NK-92 (cell line): Measurements from ENCODE around the gene BIVM.

Source experiments
- DNase-seq: peaks from one replicate; lab custom pipeline; 2025; ENCODE audit not compliant: unreplicated experiment; lab: John Stamatoyannopoulos, UW

Gene BIVM

DNA sequence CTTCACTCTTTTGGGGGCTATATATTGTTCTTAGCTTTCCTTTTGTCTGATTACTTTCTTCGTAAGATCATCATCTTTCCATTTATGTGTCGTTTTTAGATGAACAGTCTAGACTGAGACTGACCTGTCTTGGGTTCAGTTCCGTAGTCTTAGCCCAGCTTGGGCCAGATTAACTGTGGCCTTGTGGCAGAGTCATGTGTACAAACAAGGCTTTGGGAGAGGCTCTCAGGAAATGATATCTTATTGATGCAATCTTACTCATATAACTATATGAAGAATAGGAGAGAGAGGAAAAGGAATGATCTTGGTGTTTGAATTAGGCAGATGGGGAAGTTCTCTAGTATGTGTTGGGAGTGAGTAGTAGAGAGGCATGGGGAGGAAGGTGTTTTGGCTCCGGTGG, 40.1 kb downstream of the BIVM start:
- DNase-seq = no peak

DNA sequence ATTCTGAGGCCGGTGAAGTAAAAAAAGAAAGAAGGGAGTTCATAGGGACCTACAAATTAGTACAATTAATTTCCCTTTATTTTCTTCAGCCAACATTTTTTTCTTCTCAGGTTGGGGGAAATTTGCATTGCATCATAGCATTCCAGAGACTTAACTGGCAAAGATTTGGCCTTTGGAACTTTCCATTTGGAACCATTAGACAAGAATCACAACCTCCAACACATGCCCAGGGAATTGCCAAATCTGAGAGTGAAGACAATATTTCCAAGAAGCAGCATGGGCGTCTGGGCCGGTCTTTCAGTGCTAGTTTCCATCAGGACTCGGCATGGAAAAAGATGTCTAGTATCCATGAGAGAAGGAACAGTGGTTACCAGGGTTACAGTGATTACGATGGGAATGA, 40.5 kb downstream of the BIVM start:
- DNase-seq = no peak

DNA sequence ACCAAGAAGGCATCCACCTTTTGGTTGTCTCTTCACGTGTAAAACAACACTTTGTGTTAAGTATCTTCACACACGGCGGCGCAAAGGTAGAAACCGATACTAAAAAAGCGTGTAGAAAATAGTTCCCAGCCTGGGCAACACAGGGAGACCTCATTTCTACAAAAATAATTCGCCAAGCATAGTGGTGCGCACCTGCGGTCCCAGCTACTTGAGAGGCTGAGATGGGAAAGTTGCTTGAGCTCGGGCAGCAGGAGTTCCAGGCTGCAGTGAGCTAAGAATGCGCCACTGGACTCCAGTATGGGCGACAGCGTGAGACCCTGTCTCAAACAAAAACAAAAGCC, 46.3 kb downstream of the BIVM start:
- no peak for DNase-seq

DNA sequence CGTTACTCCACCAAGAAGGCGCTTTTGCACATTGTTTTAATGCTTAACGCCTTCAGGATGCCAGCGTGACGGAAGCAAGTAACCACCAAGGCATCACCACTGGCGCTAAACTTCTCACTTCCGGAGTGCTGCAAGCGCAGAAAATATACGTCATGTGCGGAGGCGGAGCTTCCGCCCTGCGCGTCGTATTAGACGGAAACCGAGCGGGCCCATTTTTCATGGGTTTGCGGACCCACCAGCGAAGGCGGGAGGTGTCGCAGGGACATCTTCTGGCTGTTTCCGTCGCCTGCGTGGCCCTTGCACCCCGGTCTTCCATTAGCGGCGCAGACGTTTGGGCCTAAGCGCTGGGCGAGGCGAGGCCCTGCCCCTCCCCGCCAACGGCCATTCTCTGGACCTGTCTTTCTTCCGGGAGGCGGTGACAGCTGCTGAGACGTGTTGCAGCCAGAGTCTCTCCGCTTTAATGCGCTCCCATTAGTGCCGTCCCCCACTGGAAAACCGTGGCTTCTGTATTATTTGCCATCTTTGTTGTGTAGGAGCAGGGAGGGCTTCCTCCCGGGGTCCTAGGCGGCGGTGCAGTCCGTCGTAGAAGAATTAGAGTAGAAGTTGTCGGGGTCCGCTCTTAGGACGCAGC, 46.8 kb downstream of the BIVM start, which contains the start of gene ERCC5:
TSS of gene ERCC5 (plus strand) at position 403 of the 631 bp plus-strand sequence. CDS start 235 bp downstream, outside the sequence.
- peak; percentile 78 for DNase-seq

DNA sequence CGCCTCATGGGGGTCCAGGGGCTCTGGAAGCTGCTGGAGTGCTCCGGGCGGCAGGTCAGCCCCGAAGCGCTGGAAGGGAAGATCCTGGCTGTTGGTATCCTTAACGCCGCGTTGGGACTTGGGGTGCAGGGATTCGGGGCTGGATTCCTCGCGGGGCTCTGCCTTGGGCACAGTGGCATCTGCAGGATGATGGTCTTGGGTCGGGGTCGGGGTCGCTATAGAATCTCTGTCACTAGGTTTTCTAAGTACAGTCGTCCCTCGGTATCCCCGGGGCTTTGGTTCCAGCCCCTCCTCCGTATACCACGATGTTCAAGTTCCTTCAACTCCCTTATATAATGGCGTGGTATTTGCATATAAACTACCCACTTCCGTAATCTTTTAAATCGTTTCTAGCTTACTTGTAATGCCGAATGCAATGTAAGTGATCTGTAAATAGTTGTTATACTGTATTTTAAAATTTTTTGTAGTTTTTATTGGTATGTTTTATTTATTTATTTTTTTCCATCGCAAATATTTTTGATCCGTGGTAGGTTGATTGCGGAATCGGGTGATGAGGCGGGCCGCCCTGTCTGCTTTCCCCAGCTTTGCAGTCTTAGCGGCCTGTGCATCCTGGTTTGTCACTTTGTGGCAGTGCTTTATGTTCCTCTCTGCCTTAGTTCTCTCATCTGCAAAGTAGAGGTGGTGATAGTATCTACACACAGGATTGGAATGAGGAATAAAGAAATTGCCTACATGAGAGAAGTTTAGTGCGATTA, 47.5 kb downstream of the BIVM start:
- no peak for DNase-seq

DNA sequence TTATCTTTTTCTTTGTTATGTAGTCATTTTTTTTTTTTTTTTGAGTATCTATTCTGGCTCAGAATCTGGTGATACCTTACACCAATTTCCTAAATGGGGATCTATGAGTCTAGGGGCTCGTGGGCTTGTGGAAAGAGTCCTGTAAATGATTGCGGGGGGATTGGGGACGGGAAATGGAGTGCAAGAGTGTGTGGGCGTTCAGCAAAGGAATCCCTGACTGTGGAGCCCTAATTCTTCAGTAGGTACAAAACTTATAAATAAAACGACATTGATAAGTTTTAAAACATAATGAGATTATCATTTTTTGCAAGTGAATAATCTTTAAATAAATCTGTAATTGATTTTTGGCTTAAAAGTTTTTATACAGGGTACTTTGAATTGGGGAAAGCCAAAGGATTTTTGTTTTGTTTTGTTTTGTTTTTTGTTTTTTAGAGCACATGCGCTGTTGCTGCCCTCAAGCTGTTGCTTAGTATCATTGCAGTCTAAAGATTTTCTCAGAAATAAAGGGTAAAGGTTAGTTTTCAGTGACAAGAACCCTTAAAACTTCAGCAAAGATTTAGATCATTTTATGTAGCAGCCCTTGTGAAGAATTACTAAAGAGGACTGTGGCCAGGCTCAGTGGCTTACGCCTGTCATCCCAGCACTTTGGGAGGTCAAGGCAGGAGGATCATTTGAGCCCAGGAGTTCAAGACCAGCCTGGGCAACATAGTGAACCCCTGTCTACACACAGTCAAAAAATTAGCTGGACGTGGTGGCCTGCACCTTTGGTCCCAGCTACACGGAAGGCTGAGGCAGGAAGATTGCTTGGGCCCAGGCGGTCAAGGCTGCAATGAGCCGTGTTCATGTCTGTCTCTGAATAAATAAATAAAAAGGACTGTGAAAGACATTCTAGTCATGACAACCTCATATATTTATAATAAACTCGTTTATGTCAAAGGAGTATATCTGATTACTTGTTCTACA, 48.6 kb downstream of the BIVM start:
- DNase-seq = no peak

DNA sequence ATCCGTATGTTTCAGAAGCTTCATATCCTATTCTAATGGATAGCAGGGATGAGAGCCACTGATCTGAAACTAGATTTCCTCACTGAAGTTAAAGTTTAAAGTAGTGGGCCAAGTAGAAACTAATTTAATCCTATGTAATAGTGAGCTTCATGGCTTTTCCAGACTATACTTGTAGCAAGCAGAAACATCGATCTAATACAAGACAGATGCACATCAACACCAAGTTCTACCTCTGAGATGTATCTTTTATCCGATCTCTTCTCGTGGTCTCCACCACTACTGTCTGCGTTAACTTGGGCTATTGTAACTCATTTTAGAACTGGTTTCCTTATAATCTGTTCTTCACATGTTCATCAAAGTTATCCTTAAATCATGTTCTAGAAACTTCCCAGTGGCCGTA, 50.0 kb downstream of the BIVM start:
- no peak for DNase-seq

DNA sequence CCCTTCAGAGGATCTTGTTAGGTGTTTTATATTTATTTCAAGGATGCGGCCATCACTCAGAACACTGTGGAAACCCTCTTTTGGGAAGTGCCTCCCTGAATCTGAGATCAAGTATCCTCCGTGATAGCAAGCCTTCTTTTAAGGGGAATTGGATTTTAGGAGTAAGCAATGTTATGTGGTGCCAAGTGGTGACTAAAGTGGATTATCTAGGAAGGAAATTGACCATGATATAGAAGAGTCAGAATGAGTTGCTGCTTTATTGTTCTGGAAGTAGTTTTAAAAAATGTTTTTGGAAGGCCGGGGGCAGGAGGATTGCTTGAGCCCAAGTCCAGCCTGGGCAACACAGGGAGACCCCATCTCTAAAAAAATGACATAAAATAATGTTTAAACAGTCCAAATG, 53.6 kb downstream of the BIVM start:
- no peak for DNase-seq

DNA sequence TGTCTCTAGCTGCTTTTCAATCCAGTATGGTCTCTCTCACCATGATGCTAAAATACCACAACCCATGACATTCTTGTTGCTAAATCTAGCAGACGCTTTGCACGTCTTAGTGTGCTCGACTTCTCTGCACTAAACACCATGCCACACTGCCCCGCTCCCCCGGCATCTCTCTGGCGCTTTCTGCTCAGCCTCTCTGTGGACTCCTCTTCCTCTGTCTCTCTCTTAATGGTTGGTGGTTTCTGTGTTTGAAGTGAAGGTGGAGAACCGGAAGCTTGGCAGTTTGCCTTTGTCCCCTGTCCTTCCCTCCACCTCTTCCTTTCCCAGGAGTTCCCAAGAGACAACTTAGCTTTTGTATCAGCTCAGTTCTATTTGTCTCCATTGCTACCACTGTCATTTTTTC, 55.8 kb downstream of the BIVM start:
- DNase-seq = no peak

DNA sequence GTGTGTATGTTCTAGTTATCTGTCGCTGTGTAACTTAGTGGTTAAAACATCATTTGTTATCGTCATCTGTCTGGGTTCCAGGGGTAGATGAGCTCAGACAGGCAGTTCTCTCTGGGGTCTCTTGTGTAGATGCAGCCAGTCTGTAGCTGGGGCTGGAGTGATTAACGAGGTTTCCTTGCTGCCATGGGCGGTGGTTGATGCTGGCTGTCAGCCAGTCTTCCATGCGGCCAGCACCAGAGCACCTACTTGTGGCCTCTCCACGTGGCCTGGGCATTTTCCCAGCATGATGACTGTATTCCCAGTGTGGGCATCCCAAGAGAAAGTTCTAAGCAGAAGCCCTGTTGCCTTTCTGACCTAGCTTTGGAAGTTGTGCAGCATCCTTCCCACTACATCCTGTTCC, 57.6 kb downstream of the BIVM start:
- DNase-seq = no peak

DNA sequence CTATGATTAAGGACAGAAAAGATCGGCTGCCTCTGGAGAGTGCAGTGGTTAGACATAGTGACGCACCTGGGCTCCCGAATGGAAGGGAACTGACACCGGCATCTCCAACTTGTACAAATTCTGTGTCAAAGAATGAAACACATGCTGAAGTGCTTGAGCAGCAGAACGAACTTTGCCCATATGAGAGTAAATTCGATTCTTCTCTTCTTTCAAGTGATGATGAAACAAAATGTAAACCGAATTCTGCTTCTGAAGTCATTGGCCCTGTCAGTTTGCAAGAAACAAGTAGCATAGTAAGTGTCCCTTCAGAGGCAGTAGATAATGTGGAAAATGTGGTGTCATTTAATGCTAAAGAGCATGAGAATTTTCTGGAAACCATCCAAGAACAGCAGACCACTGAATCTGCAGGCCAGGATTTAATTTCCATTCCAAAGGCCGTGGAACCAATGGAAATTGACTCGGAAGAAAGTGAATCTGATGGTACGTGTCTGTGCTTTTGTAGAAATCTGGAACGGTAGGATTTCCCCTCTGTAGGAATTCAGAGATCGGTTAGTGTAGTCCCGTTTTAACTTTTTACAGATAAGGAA, 63.8 kb downstream of the BIVM start:
- no peak for DNase-seq

DNA sequence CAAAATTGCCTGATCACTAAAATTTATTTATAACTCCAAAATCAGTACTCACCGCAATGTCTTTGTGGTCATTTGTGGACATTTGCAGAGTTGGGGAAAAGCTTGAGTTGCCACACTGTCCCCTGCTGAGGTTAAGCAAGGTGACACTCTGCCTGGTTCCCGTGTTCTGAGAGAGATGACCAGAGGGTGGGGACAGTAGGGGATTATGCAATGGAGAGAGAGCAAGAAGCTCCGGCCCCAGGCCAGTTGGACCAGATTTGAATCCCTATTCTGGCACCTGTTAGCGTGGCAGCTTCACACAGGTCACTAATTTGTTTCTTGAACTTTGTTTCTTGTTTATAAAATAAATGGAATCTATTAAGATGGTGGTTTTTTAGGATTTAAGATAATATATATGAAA, 64.7 kb downstream of the BIVM start:
- DNase-seq = no peak

DNA sequence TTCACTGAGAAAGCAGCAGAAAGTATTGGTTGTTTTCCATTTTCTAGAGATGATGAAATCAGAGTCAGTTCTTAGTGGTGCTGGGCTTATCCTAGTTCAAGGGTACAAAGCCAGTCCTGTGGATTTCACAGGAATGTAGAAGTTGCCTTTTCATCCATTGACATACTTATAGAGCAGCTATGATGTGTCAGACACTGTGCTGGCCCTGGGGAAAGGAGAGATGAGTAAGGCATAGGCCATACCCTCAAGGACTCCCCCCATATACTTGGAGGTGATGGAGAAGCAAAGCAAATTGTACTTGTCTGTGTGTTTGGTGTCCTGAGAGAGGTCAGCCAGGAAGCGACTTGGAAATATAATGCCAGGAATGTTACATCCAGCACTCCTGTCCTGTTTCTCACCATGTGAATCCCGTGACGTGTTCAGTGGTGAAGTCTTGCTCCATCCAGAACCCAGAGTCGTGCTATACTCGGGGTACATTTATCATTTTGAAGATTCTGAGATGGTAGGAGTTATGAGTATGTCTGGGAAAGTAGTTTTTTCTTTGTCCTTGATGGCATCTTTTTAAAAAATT, 69.5 kb downstream of the BIVM start:
- no peak for DNase-seq

DNA sequence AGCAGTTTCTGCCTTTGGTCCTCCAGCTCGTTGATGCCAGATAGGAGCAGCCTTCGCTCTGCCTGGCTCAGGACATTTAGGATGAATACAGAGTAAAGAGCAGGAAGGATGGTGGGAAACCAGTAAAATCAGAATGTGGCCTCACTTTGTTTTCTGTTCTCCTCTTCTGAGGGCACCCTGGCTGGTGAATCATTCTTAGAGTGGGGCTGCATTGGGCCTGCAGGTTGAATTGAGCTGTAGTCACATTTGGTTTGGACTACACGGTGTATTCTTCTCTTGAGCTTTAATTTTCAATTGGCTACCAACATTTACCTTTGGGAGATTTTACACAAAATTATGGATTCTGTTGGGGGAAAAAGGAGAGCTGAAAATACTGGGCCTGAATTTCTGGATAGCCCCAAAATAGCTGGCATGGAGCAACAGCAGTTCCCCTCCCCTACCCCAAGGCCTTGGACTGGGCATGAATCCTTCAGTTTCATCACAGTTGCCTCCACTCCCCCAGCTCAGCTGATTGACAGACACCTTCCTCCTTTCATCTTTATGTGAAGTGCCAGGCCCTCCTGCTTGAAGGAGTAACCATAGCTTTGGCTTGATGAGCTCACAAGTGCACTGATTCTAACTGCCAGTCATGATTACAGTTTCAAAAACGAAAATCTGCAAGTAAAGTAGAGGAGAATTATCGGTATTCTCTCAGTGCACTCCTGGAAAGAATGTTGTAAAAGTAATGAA, 71.2 kb downstream of the BIVM start:
- no peak for DNase-seq

DNA sequence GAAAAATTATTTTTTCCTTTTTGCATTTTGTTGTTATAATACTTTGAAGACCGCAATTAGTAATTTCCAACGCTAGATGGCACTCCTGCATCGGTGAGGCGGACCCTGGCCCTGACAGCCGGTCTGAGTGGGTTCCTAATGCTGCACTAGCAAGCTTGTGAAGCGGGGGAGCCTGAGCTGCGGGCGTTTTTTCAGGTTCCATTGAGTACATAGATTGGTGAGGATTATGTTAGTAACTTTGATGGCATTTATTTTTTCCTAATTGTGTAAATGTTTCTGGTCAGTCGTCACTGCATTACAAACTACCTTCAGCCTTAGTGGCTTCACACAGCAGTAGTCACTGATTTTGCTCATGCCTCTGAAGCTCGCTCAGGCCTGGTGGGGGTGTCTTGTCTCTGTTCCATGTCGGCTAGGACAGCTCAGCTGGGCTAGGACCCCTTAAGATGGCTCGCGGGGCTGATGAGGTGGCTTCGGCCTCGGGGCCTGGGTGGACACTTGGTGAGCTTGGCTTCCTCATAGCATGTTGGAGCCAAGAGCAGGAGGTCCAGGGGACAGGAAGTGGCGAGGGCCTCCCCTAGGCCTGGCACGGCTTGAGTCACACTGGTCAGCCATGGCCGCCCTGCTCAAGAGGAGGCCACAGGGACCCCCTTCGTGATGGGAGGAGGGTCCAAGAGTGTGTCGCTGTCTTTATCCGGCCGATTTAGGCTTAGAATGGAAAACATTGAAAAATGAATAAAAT, 71.9 kb downstream of the BIVM start:
- DNase-seq = no peak

DNA sequence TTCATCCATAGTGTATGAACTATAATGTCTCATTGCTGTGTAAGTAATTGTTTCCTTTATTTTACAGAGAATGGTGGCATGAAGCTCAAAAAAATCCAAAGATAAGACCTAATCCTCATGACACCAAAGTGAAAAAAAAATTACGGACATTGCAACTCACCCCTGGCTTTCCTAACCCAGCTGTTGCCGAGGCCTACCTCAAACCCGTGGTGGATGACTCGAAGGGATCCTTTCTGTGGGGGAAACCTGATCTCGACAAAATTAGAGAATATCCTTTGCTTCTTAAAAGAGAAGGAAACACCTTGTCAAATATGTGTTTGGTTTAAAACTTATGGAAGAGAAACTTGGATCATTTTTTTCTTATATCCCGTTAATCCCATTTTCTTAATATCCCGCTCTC, 73.2 kb downstream of the BIVM start:
- DNase-seq = no peak

DNA sequence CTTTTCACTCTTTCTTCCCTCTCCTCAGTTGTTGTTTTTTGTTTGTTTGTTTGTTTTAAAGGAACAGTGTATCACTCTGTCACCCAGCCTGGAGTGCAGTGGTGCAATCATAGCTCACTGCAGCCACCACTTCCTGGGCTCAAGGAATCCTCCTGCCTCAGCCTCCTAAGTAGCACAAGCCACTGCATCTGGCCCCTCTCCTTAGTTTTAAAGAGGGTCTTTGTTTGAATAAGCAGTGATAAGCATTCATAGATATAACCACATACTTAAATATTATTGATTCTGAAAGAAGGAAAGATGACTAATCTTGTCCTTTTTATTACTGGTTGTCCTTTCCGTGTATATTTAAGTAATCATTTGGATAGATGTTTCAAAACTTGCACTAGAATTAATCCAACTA, 73.6 kb downstream of the BIVM start:
- DNase-seq = no peak

DNA sequence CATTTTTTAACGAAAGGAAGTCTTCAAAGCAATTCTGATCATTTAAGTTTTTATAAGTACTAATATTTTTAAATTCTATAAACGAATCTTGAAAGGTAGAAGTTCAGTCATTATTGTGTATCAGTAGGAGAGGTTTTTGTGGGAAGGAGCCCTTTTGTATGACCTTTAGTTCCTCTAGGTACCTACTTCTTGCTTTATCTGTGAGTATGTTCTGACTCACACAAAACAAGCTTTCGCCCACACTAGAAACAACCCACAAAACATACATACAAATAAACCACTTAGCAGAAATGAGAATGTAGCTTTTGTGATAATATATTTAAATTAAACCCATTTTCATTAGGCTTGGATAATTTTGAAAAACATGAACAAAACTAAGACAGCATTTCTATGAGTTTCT, 74.7 kb downstream of the BIVM start:
- DNase-seq = no peak

DNA sequence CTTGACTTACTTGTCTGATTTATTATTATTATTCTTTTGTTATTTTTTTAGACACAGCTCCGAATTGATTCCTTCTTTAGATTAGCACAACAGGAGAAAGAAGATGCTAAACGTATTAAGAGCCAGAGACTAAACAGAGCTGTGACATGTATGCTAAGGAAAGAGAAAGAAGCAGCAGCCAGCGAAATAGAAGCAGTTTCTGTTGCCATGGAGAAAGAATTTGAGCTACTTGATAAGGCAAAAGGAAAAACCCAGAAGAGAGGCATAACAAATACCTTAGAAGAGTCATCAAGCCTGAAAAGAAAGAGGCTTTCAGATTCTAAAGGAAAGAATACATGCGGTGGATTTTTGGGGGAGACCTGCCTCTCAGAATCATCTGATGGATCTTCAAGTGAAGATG, 76.3 kb downstream of the BIVM start:
- DNase-seq = no peak

DNA sequence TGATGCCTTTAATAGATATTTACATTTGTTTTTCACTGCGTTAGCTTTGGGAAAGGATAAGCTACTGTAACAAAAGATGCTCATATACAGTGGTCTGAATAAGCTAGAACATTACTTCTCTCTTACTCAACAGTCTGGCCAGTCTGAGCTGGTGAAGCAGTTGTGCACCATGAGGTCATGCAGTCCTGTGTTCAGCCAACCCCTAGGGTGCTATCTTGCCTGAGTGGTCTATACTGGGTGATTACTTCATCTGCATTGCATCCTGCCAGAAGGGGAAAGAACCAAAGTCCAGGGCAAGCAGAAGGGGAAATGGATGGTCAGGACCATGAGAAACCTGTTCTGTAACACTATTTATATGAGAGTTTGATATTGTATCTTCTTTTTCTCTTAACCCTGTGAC, 78.4 kb downstream of the BIVM start:
- DNase-seq = no peak
